ENCODE measurements around the gene ZMYND8.

Gene ZMYND8

GRCh38 chr20:47165376-47165865 lies 191.1 kb downstream of the ZMYND8 start:
- DNase-seq, result no peak

GRCh38 chr20:47164140-47164539 lies 192.4 kb downstream of the ZMYND8 start:
- DNase-seq, result no peak

- DNase-seq, result no peak
Measured at GRCh38 chr20:47161411-47161810, 195.1 kb downstream of the ZMYND8 start.

- DNase-seq, result no peak
Measured at GRCh38 chr20:47160992-47161391, 195.5 kb downstream of the ZMYND8 start.

- no peak for DNase-seq
Measured at GRCh38 chr20:47160240-47160639, 196.3 kb downstream of the ZMYND8 start.

Data from NCI-H774 (cell line).